Gastrocnemius medialis (tissue), 4 donors: ENCODE results near the gene KCNQ5.

Experiments
- POLR2A ChIP-seq, 2 donors: fragments of 450-650 bp; IDR thresholded peaks; one replicate each; pipeline ENCODE4 v1.6.1; 2017; ENCODE audit warnings: antibody characterized with exemption in 2 of 2, mild to moderate bottlenecking in 2 of 2, moderate library complexity in 2 of 2
- TF ChIP-seq, protein P1 (sequence below), 5 experiments: fragments of 450-650 bp in 3 of 5; fragments of 200-600 bp in 2 of 5; sonication (generic) in 2 of 5; IDR thresholded peaks in 4 of 5; conservative IDR thresholded peaks in 1 of 5; 1 replicate in 4 of 5; 2 replicates in 1 of 5; pipeline ENCODE4 v1.5.1; 2016 to 2019; ENCODE audit warnings: antibody characterized with exemption in 5 of 5, mild to moderate bottlenecking in 3 of 5, moderate library complexity in 3 of 5

DNA sequence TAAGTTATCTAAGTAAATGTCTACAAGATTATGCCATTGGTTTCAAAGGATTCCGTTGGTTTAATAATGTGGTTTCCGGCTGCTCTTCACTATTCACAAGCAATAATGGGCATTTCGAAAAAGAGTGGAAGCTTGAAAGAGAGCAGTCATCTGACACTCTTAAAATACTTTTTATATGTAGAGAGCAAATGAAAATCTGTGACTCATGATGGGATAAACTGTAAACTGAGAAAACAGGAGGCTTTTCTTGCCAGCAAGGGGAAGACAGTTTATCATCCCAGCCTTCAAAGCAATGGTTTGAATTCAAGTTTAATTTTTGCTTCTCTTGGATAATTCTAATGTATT lies 457.7 kb downstream of the KCNQ5 start:
- TF ChIP-seq, protein P1, sequence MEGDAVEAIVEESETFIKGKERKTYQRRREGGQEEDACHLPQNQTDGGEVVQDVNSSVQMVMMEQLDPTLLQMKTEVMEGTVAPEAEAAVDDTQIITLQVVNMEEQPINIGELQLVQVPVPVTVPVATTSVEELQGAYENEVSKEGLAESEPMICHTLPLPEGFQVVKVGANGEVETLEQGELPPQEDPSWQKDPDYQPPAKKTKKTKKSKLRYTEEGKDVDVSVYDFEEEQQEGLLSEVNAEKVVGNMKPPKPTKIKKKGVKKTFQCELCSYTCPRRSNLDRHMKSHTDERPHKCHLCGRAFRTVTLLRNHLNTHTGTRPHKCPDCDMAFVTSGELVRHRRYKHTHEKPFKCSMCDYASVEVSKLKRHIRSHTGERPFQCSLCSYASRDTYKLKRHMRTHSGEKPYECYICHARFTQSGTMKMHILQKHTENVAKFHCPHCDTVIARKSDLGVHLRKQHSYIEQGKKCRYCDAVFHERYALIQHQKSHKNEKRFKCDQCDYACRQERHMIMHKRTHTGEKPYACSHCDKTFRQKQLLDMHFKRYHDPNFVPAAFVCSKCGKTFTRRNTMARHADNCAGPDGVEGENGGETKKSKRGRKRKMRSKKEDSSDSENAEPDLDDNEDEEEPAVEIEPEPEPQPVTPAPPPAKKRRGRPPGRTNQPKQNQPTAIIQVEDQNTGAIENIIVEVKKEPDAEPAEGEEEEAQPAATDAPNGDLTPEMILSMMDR (IDR thresholded peaks at IDR 0.05 in 4 of 5, conservative IDR thresholded peaks at IDR 0.05 in 1 of 5), result no peak
- TF ChIP-seq POLR2A (IDR thresholded peaks at IDR 0.05), result no peak
